Breast epithelium (tissue), 3 donors: ENCODE results near the gene HELQ.

Experiments
- POLR2A ChIP-seq: fragments of 450-650 bp; IDR thresholded peaks from one replicate; pipeline ENCODE4 v1.6.1; 2016; ENCODE audit warnings: antibody characterized with exemption, mild to moderate bottlenecking, moderate library complexity
- TF ChIP-seq, protein P1 (sequence below), 3 donors: fragments of 450-650 bp; IDR thresholded peaks; one replicate each; pipeline ENCODE4 v1.5.1; 2016 to 2017; ENCODE audit warnings: antibody characterized with exemption in 3 of 3, mild to moderate bottlenecking in 3 of 3, moderate library complexity in 3 of 3

DNA sequence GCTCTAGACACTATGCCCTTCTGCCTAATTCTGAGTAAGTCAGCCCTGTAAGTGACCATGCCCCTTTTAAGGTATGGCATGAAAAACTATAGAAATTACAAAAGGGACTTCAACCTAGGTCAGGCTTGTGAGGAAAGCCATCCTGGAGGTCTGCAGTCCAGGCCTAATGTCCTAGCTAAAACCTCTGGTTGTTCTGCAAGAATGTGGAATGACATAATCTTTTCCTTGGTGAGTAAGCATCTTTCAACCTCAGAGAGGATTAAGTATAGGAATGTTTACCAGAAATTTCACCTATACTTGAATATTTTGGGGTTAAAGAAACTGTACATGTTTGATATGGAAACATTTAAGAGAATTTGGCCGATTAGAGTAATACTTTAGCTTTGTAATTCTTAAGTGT lies 97.2 kb downstream of the HELQ start:
- no peak for TF ChIP-seq POLR2A
- TF ChIP-seq, protein P1, sequence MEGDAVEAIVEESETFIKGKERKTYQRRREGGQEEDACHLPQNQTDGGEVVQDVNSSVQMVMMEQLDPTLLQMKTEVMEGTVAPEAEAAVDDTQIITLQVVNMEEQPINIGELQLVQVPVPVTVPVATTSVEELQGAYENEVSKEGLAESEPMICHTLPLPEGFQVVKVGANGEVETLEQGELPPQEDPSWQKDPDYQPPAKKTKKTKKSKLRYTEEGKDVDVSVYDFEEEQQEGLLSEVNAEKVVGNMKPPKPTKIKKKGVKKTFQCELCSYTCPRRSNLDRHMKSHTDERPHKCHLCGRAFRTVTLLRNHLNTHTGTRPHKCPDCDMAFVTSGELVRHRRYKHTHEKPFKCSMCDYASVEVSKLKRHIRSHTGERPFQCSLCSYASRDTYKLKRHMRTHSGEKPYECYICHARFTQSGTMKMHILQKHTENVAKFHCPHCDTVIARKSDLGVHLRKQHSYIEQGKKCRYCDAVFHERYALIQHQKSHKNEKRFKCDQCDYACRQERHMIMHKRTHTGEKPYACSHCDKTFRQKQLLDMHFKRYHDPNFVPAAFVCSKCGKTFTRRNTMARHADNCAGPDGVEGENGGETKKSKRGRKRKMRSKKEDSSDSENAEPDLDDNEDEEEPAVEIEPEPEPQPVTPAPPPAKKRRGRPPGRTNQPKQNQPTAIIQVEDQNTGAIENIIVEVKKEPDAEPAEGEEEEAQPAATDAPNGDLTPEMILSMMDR (IDR thresholded peaks at IDR 0.05) = no peak
